Omental fat pad (tissue), 4 donors: ENCODE measurements around the gene DUSP7. TPM values are rescaled to one million over a fixed set of nuclear protein-coding genes. Genes with fewer than 3 reads are reported as not detected.

Experiments used
- ATAC-seq: fragments of 150-250 bp; one replicate; pipeline ENCODE4 v1.9.1; 2016; ENCODE audit warnings: mild to moderate bottlenecking, moderate library complexity; ENCODE audit not compliant: low FRiP score
- DNase-seq: peaks from one replicate; pipeline ENCODE4 v3.0.0-alpha.2; 2019; ENCODE audit warnings: low spot score
- total RNA-seq, 4 donors: library from RNA; depleted of rRNA; stranded (reverse); fragments of >200 nt; gene quantifications; one replicate each; pipeline ENCODE4 v1.1.0, GENCODE V29; 2016
- TF ChIP-seq, protein P1 (sequence below), 3 donors: fragments of 450-650 bp; IDR thresholded peaks; one replicate each; pipeline ENCODE4 v1.5.1; 2016 to 2017; ENCODE audit warnings: antibody characterized with exemption in 3 of 3, mild to moderate bottlenecking in 3 of 3, moderate library complexity in 2 of 3

The DUSP7 gene
- total RNA-seq, 4 donors from 2014 or later, result 5.5 to 22.2 (median 16.8) TPM

DNA sequence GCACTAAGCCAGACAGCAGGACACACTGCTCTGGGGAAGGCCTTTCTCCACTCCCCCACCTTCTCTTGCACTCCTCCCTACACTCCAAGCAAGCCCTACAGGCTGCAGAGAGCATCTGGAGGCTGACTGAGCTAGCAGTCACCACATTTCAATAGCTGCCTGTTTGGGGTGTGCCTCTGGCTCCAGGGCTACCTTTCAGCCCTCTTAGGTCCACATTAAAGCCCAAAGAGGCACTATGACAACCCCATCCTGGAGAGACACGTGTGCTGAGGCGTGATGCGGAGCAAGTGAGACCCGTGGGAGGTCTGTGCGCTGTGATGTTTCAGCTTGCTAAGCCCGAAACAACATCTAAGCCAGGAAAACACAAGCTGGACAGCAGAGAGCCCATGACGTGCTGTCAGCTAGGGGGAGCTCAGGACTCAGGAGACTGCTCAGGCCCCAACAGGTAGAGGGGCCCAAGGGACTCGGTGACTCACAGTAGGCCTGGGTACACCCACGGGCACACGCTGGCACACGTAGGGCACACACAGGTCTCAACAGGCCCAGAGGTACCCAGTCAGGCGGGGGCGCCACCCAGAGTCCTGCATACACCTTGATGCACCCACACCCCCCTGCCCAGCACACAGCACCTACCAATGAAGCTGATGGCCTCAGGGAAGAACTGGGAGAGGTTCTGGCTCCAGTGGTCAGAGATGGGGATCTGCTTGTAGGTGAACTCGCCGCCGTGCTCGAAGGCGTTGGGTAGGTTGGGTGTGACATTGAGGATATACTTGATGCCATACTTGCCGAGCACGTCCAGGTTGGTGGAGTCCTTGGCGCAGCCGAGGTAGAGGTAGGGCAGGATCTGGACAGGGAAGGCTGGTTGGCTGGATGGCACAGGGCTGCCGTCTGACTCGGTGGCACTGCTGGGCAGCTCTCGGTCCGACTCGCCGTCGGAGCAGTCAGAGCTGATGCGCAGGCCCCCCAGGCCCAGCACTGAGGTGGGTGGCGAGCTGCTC is 2.8 kb downstream of the DUSP7 start:
- TF ChIP-seq, protein P1, sequence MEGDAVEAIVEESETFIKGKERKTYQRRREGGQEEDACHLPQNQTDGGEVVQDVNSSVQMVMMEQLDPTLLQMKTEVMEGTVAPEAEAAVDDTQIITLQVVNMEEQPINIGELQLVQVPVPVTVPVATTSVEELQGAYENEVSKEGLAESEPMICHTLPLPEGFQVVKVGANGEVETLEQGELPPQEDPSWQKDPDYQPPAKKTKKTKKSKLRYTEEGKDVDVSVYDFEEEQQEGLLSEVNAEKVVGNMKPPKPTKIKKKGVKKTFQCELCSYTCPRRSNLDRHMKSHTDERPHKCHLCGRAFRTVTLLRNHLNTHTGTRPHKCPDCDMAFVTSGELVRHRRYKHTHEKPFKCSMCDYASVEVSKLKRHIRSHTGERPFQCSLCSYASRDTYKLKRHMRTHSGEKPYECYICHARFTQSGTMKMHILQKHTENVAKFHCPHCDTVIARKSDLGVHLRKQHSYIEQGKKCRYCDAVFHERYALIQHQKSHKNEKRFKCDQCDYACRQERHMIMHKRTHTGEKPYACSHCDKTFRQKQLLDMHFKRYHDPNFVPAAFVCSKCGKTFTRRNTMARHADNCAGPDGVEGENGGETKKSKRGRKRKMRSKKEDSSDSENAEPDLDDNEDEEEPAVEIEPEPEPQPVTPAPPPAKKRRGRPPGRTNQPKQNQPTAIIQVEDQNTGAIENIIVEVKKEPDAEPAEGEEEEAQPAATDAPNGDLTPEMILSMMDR (IDR thresholded peaks at IDR 0.05), result no peak
- DNase-seq (no peak), ATAC-seq (no peak)

DNA sequence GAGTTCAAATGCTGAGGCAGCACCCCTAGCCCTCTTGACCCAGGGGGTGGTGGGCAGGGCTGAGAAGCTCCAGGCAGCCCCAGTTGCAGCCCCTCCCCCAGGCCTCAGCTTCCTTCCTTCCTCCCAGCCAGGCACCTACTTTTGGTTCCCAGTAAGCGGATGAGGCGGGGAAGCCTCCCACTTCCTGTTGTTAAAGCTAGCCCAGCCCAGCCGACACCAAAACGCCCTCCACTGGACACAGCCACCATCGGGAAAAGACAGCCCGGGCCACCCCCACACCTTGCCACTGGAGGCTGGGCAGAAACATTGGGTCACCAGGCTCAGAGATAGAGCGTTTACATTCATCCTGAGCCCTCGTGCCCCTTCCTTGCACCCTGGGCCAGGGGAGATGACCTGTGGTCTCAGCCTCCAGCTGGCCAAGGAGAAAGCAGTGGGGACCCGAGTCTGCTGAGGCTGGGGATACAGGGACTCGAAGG is 3.5 kb downstream of the DUSP7 start:
- TF ChIP-seq, protein P1 (IDR thresholded peaks at IDR 0.05), result no peak
- peak; percentile 52 for DNase-seq
- ATAC-seq, result no peak

DNA sequence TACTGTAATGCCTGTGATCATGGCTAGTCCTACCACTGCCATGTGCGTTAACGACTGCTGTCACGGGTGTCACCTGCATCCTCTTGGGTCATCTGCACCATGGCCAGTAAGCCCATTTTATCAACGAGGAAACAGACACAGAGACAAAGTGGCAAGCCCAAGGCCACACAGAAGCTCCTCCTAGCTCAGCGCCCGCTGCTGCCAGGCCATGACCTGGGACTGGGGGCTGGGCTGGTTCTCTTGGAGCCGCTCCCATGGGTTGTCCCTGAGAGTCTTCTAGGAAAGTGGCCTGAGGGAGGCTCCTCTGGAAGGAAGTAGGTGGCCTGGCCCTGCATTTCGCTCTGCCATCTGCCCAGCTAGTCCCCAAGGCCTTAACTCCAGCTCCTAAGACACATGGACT is 4.9 kb downstream of the DUSP7 start:
- TF ChIP-seq, protein P1 (IDR thresholded peaks at IDR 0.05), result no peak
- DNase-seq (no peak), ATAC-seq (no peak)

DNA sequence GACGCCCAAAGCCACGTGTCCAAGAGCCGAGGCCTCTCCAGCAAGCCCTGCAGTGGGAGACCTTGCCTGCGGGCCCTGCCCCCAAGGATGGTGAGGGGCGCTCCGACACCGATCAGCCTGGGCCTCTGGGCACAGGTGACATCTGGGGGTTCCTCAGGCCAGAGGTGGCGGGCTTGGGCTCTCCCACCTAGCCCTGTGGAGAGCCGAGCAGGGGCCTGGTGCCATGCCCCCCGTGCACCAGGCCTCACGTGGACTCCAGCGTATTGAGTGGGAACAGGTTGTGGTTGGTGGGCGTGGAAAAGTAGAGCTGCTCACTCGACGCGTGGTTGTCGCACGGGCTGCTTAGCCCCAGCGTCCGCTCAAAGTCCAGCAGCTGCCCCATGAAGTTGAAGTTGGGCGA is 5.8 kb downstream of the DUSP7 start:
- TF ChIP-seq, protein P1 (IDR thresholded peaks at IDR 0.05), result no peak
- no peak for DNase-seq
- no peak for ATAC-seq

DNA sequence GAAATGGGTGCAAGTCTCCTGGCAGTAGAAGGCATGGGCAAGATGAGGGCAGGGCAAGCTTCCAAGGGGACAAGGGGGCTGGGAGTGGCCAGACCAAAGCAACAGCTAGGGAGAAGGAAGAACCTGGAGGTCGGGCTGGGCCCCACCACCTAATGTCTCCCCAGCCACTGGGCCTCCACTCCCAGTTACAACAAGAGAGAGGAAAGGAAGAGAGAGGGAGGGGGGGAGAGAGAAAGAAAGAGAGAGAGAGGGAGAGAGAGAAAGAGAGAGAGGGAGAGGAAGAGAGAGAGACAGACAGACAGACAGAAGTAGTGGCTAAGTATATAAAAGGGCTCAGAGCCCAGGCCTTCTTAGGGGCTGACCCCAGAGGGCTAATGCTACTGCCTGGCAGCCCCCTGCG is 6.9 kb downstream of the DUSP7 start:
- DNase-seq (no peak), ATAC-seq (no peak)
- TF ChIP-seq, protein P1 (IDR thresholded peaks at IDR 0.05), result no peak

DNA sequence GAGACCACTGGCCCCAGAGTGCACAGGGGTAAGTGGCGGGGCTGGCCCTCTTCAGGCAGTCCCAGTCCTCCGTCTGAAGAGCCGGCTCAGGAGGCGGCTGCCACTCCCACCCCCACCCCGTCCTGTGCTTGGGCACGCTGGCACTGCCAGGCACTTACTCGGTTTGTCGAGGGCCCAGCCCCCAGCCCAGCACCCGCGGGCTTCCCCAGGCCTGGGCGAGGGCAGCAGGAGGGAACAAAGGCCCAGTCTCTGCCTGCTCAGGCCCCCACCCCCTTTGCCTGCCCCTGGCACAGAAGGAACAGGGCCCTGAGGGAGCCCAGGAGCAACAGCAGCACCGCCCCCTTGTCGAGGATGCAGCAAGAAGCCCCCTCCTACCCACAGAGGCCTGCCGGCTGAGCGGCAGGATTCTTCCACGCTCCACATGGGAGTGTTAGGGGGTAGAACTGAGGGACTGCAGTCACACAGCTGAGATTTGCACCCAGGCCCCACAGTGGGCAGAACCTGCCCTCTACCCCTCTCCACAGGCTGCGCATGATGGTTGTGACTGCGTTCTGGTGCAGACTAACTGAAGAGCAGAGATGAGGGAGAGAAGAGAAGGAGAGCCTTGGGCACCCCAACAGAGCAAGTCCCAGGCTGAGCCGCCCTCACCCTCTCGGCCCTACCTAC is 8.9 kb downstream of the DUSP7 start:
- DNase-seq (no peak), ATAC-seq (no peak)
- TF ChIP-seq, protein P1 (IDR thresholded peaks at IDR 0.05), result no peak
